H9 (cell line): ENCODE measurements around the gene ASPN. TPM values are rescaled to one million over a fixed set of nuclear protein-coding genes. Genes with fewer than 3 reads are reported as not detected.
A peak's percentile ranks its signal among the peaks of the same experiment; 100 is the strongest.

Experiments
- DNase-seq: peaks from one replicate; pipeline ENCODE4 v3.0.0-alpha.2; 2017
- H2AFZ ChIP-seq: one replicate; pipeline ENCODE4 v1.6.1; 2013; ENCODE audit warnings: mild to moderate bottlenecking, low read length, control low read depth, moderate library complexity
- H2AK5ac ChIP-seq: 2 replicates; pipeline ENCODE4 v1.6.1; 2013; ENCODE audit warnings: low read length, control low read depth, mixed read lengths; ENCODE audit not compliant: insufficient read length
- H2BK120ac ChIP-seq: one replicate; pipeline ENCODE4 v1.6.1; 2013; ENCODE audit warnings: low read depth, mild to moderate bottlenecking, low read length, control low read depth, inconsistent platforms; ENCODE audit not compliant: poor library complexity, severe bottlenecking
- H2BK12ac ChIP-seq: 2 replicates; pipeline ENCODE4 v1.6.1; 2013; ENCODE audit warnings: low read length, control low read depth, mixed read lengths, low read depth; ENCODE audit not compliant: insufficient read length
- H2BK15ac ChIP-seq: 2 replicates; pipeline ENCODE4 v1.6.1; 2013; ENCODE audit warnings: low read depth, low read length, control low read depth
- H2BK20ac ChIP-seq: one replicate; pipeline ENCODE4 v1.6.1; 2013; ENCODE audit warnings: low read depth, mild to moderate bottlenecking, low read length, control low read depth, inconsistent platforms; ENCODE audit not compliant: poor library complexity, severe bottlenecking
- H2BK5ac ChIP-seq: 2 replicates; pipeline ENCODE4 v1.6.1; 2013; ENCODE audit warnings: low read length, control low read depth, mixed read lengths; ENCODE audit not compliant: insufficient read length
- H3K14ac ChIP-seq: 2 replicates; pipeline ENCODE4 v1.6.1; 2013; ENCODE audit warnings: low read length, control low read depth; ENCODE audit not compliant: insufficient read depth
- H3K18ac ChIP-seq: 2 replicates; pipeline ENCODE4 v1.6.1; 2013; ENCODE audit warnings: low read depth, mild to moderate bottlenecking, mixed read lengths, low read length, control low read depth; ENCODE audit not compliant: insufficient read length
- H3K23ac ChIP-seq: 2 replicates; pipeline ENCODE4 v1.6.1; 2013; ENCODE audit warnings: low read length, control low read depth, mixed read lengths, low read depth; ENCODE audit not compliant: insufficient read length
- H3K23me2 ChIP-seq: 2 replicates; pipeline ENCODE4 v1.6.1; 2013; ENCODE audit warnings: low read depth, mild to moderate bottlenecking, mixed read lengths, low read length, control low read depth; ENCODE audit not compliant: insufficient read length, poor library complexity, severe bottlenecking
- H3K27ac ChIP-seq: 2 replicates; pipeline ENCODE4 v1.5.1; 2013; ENCODE audit warnings: low read length, control low read depth, mixed read lengths, low read depth; ENCODE audit not compliant: insufficient read length
- H3K27me3 ChIP-seq: 2 replicates; pipeline ENCODE4 v1.6.1; 2013; ENCODE audit warnings: low read length, control low read depth, inconsistent platforms; ENCODE audit not compliant: insufficient read depth
- H3K4ac ChIP-seq: 2 replicates; pipeline ENCODE4 v1.6.1; 2013; ENCODE audit warnings: low read depth, mild to moderate bottlenecking, control low read depth, inconsistent platforms, low read length, moderate library complexity
- H3K4me1 ChIP-seq: 2 replicates; pipeline ENCODE4 v1.6.1; 2013; ENCODE audit warnings: low read length, control low read depth, inconsistent platforms; ENCODE audit not compliant: insufficient read depth
- H3K4me2 ChIP-seq: 2 replicates; pipeline ENCODE4 v1.6.1; 2013; ENCODE audit warnings: low read length, control low read depth, mixed read lengths; ENCODE audit not compliant: insufficient read length, insufficient read depth
- H3K56ac ChIP-seq: 2 replicates; pipeline ENCODE4 v1.6.1; 2013; ENCODE audit warnings: low read depth, mild to moderate bottlenecking, mixed read lengths, low read length, control low read depth; ENCODE audit not compliant: insufficient read length
- H3K79me1 ChIP-seq: 2 replicates; pipeline ENCODE4 v1.6.1; 2013; ENCODE audit warnings: low read depth, mild to moderate bottlenecking, moderate library complexity, low read length, control low read depth, inconsistent platforms; ENCODE audit not compliant: insufficient read depth, poor library complexity, severe bottlenecking
- H3K79me2 ChIP-seq: 2 replicates; pipeline ENCODE4 v1.6.1; 2013; ENCODE audit warnings: low read length, control low read depth, inconsistent platforms; ENCODE audit not compliant: insufficient read depth
- H3K9ac ChIP-seq: 2 replicates; pipeline ENCODE4 v1.6.1; 2013; ENCODE audit warnings: low read length, control low read depth, mixed read lengths; ENCODE audit not compliant: insufficient read length; ENCODE audit errors: extremely low read depth
- H3K9me3 ChIP-seq: one replicate; pipeline ENCODE4 v1.6.1; 2013; ENCODE audit warnings: low read depth, low read length, inconsistent platforms; ENCODE audit not compliant: control insufficient read depth
- H3T11ph ChIP-seq: one replicate; pipeline ENCODE4 v1.6.1; 2013; ENCODE audit warnings: mild to moderate bottlenecking, low read length, control low read depth, inconsistent platforms
- H4K20me1 ChIP-seq: one replicate; pipeline ENCODE4 v1.6.1; 2013; ENCODE audit not compliant: control insufficient read depth, insufficient read length, insufficient read depth
- H4K5ac ChIP-seq: 2 replicates; pipeline ENCODE4 v1.6.1; 2013; ENCODE audit warnings: low read depth, mild to moderate bottlenecking, mixed read lengths, low read length, control low read depth; ENCODE audit not compliant: insufficient read length
- H4K8ac ChIP-seq: replicated peaks from 2 replicates; pipeline ENCODE4 v1.6.1; 2013; ENCODE audit warnings: low read length, control low read depth, mixed read lengths, low read depth; ENCODE audit not compliant: insufficient read length
- H4K91ac ChIP-seq: 2 replicates; pipeline ENCODE4 v1.6.1; 2013; ENCODE audit warnings: low read depth, mild to moderate bottlenecking, moderate library complexity, mixed read lengths, low read length, control low read depth; ENCODE audit not compliant: insufficient read length
- H3K27ac Mint-ChIP-seq, 3 experiments: 2 replicates in 2 of 3; 3 replicates in 1 of 3; pipeline ENCODE4 v1.8.0; 2020 to 2021; ENCODE audit warnings: mixed read lengths in 3 of 3, mild to moderate bottlenecking in 1 of 3, moderate library complexity in 1 of 3
- H3K27me3 Mint-ChIP-seq: 2 replicates; pipeline ENCODE4 v1.8.0; 2021; ENCODE audit warnings: low read depth, mild to moderate bottlenecking, moderate library complexity, mixed read lengths
- H3K36me3 Mint-ChIP-seq, 3 experiments: 2 replicates in 2 of 3; 3 replicates in 1 of 3; pipeline ENCODE4 v1.8.0; 2020 to 2021; ENCODE audit warnings: low read depth in 3 of 3, mixed read lengths in 3 of 3; ENCODE audit not compliant: insufficient read depth in 1 of 3
- H3K4me1 Mint-ChIP-seq, 2 experiments: 2 replicates each; pipeline ENCODE4 v1.8.0; 2020; ENCODE audit warnings: mixed read lengths in 2 of 2
- H3K4me3 Mint-ChIP-seq, 2 experiments: 2 replicates in 1 of 2; 3 replicates in 1 of 2; pipeline ENCODE4 v1.8.0; 2020 to 2021; ENCODE audit warnings: mild to moderate bottlenecking in 2 of 2, mixed read lengths in 2 of 2, moderate library complexity in 1 of 2
- H3K9me3 Mint-ChIP-seq, 2 experiments: 2 replicates in 1 of 2; 3 replicates in 1 of 2; pipeline ENCODE4 v1.8.0; 2020; ENCODE audit warnings: mild to moderate bottlenecking in 2 of 2, mixed read lengths in 2 of 2, moderate library complexity in 1 of 2
- WGBS: extraction: QIAGEN DNeasy Blood & Tissue Kit; methylation state at CpG from one replicate; pipeline ENCODE4 v1.1.7; 2013; ENCODE audit warnings: missing lambda C conversion rate, low lambda C conversion rate, mixed read lengths; ENCODE audit not compliant: insufficient read length; ENCODE audit errors: extremely low coverage; 5-methylcytosine and 5-hydroxymethylcytosine counted together
- total RNA-seq: library from RNA; stranded (reverse); gene quantifications from 2 replicates; pipeline ENCODE4 v1.2.1, GENCODE V29; 2021
- TF ChIP-seq, protein P1 (sequence below): fragments of 200-600 bp; sonication (generic); conservative IDR thresholded peaks from 3 replicates; pipeline ENCODE4 v1.8.0; 2021; ENCODE audit warnings: antibody characterized with exemption, mild to moderate bottlenecking

ASPN gene
- total RNA-seq, 1 experiment from 2014 or later, result not detected

DNA sequence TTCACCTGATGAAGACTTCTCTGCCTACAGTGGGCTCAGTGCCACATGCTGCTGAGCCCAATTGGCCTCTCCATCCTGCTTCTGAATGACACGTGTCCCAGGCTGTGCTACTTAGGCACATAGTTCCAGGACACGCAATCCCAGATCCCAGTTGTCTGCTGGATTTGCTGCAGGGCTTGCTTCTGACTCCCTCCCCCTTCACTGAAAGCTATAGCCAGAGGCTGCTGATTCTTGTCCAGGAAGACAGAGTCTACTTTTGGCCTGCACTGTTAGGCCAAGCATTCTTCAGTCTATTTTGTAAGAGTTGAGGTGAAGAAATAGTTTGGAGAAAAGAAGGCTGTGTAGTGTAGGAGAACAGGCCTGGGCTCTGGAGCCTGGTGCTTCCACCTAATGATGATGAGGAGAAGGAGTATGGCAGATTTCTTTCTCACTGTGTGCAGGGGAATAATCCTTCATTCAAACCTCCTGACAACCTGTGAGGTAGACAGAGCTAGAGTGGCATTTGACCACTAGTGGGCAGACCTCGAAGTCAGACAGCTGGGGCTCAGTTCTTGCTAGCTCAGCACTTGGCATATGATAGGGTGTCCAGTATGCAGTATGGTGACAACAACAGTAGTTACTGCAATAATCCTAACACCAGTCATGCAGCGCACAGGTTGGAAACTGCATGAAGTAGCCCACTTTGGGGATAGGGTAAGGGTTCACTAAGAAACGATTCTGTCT, 19.5 kb upstream of the ASPN start:
- no peaks in the 10 kb centered on the region for H3K79me2 ChIP-seq
- no peak overlapping the region; a peak in 1 of 7 replicates for H3K27ac Mint-ChIP-seq
- WGBS, result no CpG with 5 or more reads among the region's 5 CpGs

More for the DNA sequence above, 19.5 kb upstream of the ASPN start:
- H2BK20ac ChIP-seq, result no peak overlapping the region
- H3K9me3 ChIP-seq, result no peaks in the 10 kb centered on the region
- no peak overlapping the region for H3K4me2 ChIP-seq
- no peaks in the 10 kb centered on the region for H3K79me1 ChIP-seq
- no peaks in the 10 kb centered on the region for H3K23me2 ChIP-seq
- Mint-ChIP-seq H3K9me3 (no peaks in the 10 kb centered on the region), H3K36me3 (no peaks in the 10 kb centered on the region), H3K27me3 (no peaks in the 10 kb centered on the region), H3K4me3 (no peak overlapping the region), H3K4me1 (peaks cover 9 to 20% of the 10 kb centered on the region in 2 experiments)
- H2BK15ac ChIP-seq, result no peak overlapping the region
- no peak for DNase-seq
- no peak overlapping the region for H3T11ph ChIP-seq
- H4K91ac ChIP-seq, result no peak overlapping the region
- H2AK5ac ChIP-seq, result no peak overlapping the region
- H3K9ac ChIP-seq, result no peak overlapping the region
- TF ChIP-seq, protein P1, sequence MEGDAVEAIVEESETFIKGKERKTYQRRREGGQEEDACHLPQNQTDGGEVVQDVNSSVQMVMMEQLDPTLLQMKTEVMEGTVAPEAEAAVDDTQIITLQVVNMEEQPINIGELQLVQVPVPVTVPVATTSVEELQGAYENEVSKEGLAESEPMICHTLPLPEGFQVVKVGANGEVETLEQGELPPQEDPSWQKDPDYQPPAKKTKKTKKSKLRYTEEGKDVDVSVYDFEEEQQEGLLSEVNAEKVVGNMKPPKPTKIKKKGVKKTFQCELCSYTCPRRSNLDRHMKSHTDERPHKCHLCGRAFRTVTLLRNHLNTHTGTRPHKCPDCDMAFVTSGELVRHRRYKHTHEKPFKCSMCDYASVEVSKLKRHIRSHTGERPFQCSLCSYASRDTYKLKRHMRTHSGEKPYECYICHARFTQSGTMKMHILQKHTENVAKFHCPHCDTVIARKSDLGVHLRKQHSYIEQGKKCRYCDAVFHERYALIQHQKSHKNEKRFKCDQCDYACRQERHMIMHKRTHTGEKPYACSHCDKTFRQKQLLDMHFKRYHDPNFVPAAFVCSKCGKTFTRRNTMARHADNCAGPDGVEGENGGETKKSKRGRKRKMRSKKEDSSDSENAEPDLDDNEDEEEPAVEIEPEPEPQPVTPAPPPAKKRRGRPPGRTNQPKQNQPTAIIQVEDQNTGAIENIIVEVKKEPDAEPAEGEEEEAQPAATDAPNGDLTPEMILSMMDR, result peak; percentile 72
- H3K4me1 ChIP-seq, result peaks cover 2% of the 10 kb centered on the region; the same call in 1 of the 2 replicates
- H4K20me1 ChIP-seq, result no peaks in the 10 kb centered on the region
- no peak overlapping the region for H3K4ac ChIP-seq
- H2AFZ ChIP-seq, result no peak overlapping the region
- no peak overlapping the region for H3K27ac ChIP-seq
- no peak overlapping the region for H3K18ac ChIP-seq
- no peak overlapping the region for H4K5ac ChIP-seq
- no peak overlapping the region for H2BK5ac ChIP-seq
- H2BK12ac ChIP-seq, result no peak overlapping the region
- no peak overlapping the region for H2BK120ac ChIP-seq
- H3K23ac ChIP-seq, result no peak overlapping the region
- no peaks in the 10 kb centered on the region for H3K27me3 ChIP-seq
- H3K14ac ChIP-seq, result no peak overlapping the region
- H3K56ac ChIP-seq, result no peak overlapping the region
- no peak overlapping the region for H4K8ac ChIP-seq
